A549 treated with dexamethasone at 1 μM for 4 hours (cell line): Measurements from ENCODE around the gene CEP164. TPM values are rescaled to one million over a fixed set of nuclear protein-coding genes. Genes with fewer than 3 reads are reported as not detected.

Experiments
- total RNA-seq: library from RNA; stranded (reverse); fragments of 200-300 nt; extraction: Qiagen RNA extraction; gene quantifications from 5 replicates; pipeline ENCODE4 v1.2.3, GENCODE V29; 2022

CEP164 gene
- total RNA-seq = 14.2 to 21.0 TPM (median 18.8 TPM) in 5 replicates

GRCh38 chr11:117327567-117328374 is at the start of gene CEP164:
TSS of gene CEP164 (plus strand) at chr11:117327854. CDS start at chr11:117338587, 10,733 bp downstream.

GRCh38 chr11:117290809-117291396 is 36.8 kb upstream of the CEP164 start, which contains the start of gene BACE1-AS:
TSS of gene BACE1-AS (plus strand) at chr11:117291346.

GRCh38 chr11:117316197-117316961 is 11.3 kb upstream of the CEP164 start, which contains the start of gene BACE1:
TSS of gene BACE1 (minus strand) at chr11:117316256. CDS start at chr11:117315795, 461 bp downstream.

Other genes with a start within 250 kb of the CEP164 start
- gene SIK3, start 229.4 kb upstream of the CEP164 start, total RNA-seq = 5.5 to 10.0 TPM (median 8.3 TPM) in 5 replicates
- 38.2 to 45.9 TPM (median 41.4 TPM) in 5 replicates for gene PAFAH1B2, start 183.6 kb upstream of the CEP164 start, total RNA-seq
- gene SIDT2, start 149.1 kb upstream of the CEP164 start, total RNA-seq = 3.0 to 5.8 TPM (median 5.3 TPM) in 5 replicates
- 59.5 to 155 TPM (median 104 TPM) in 5 replicates for gene TAGLN, start 128.5 kb upstream of the CEP164 start, total RNA-seq
- 11.0 to 20.8 TPM (median 19.5 TPM) in 5 replicates for gene PCSK7, start 95.8 kb upstream of the CEP164 start, total RNA-seq
- 10.1 to 16.3 TPM (median 14.8 TPM) in 5 replicates for gene RNF214, start 95.2 kb upstream of the CEP164 start, total RNA-seq
- 2.5 to 3.2 TPM (median 2.7 TPM) in 5 replicates for gene BACE1-AS, start 36.5 kb upstream of the CEP164 start, total RNA-seq
- 8.6 to 12.7 TPM (median 10.9 TPM) in 5 replicates for gene BACE1, start 11.6 kb upstream of the CEP164 start, total RNA-seq